IMR-90 (cell line): Measurements from ENCODE around the gene FAM83E. TPM values are rescaled to one million over a fixed set of nuclear protein-coding genes. Genes with fewer than 3 reads are reported as not detected.

Experiments used
- ATAC-seq: fragments of 200-7000 bp; cut with Tn5 transposase; 2 replicates; pipeline ENCODE4 v1.9.1; 2020; ENCODE audit warnings: low read depth, mild to moderate bottlenecking, moderate library complexity
- BruUV-seq: library from RNA; stranded (reverse); fragments of 400-500 nt; replicated peaks from 2 replicates; lab custom pipeline; 2021; lab: Mats Ljungman, UMichigan
- CTCF ChIA-PET: fragments of 300-600 bp; formaldehyde crosslinking; extraction: SDS; loops from one replicate; lab custom pipeline; 2021; ENCODE audit warnings: antibody characterized with exemption; lab: Yijun Ruan, JAX
- POLR2A ChIA-PET: fragments of 300-600 bp; sonication (Branson Sonifier 250); formaldehyde crosslinking; loops from one replicate; lab custom pipeline; 2022; ENCODE audit warnings: antibody characterized with exemption; ENCODE audit not compliant: unreplicated experiment; lab: Charles Lee
- DNase-seq: peaks from one replicate; pipeline ENCODE4 v3.0.0; 2013
- H2AFZ ChIP-seq: replicated peaks from 2 replicates; pipeline ENCODE3; 2013; ENCODE audit warnings: low read length, mild to moderate bottlenecking; ENCODE audit not compliant: poor library complexity
- H2AK5ac ChIP-seq: 2 replicates; pipeline ENCODE4 v1.6.1; 2013; ENCODE audit warnings: low read depth, low read length, inconsistent platforms
- H2AK9ac ChIP-seq: replicated peaks from 2 replicates; pipeline ENCODE3; 2013; ENCODE audit warnings: mild to moderate bottlenecking, low read depth, low read length, moderate library complexity; ENCODE audit not compliant: poor library complexity
- H2BK120ac ChIP-seq: 2 replicates; pipeline ENCODE4 v1.6.1; 2013; ENCODE audit warnings: low read depth, low read length, inconsistent platforms
- H2BK15ac ChIP-seq: 3 replicates; pipeline ENCODE4 v1.6.1; 2013; ENCODE audit warnings: low read depth, low read length, inconsistent platforms
- H2BK20ac ChIP-seq: 2 replicates; pipeline ENCODE4 v1.6.1; 2013; ENCODE audit warnings: low read depth, mild to moderate bottlenecking, inconsistent platforms, low read length, moderate library complexity
- H2BK5ac ChIP-seq: 2 replicates; pipeline ENCODE4 v1.6.1; 2013; ENCODE audit warnings: mild to moderate bottlenecking, low read depth, low read length, inconsistent platforms; ENCODE audit not compliant: poor library complexity, severe bottlenecking
- H3K14ac ChIP-seq: replicated peaks from 2 replicates; pipeline ENCODE4 v1.6.1; 2013; ENCODE audit warnings: low read depth, low read length, inconsistent platforms
- H3K18ac ChIP-seq: 2 replicates; pipeline ENCODE4 v1.6.1; 2013; ENCODE audit warnings: low read depth, low read length, control low read depth
- H3K23ac ChIP-seq: 2 replicates; pipeline ENCODE4 v1.6.1; 2013; ENCODE audit warnings: low read depth, low read length, inconsistent platforms
- H3K27ac ChIP-seq: 2 replicates; pipeline ENCODE4 v1.5.1; 2013; ENCODE audit warnings: mild to moderate bottlenecking, control low read depth, low read length; ENCODE audit not compliant: insufficient read depth
- H3K27me3 ChIP-seq: 2 replicates; pipeline ENCODE4 v1.6.1; 2013; ENCODE audit warnings: low read length; ENCODE audit not compliant: control insufficient read depth, insufficient read depth
- H3K36me3 ChIP-seq: 2 replicates; pipeline ENCODE4 v1.6.1; 2013; ENCODE audit warnings: low read length, mixed read lengths; ENCODE audit not compliant: control insufficient read depth, insufficient read depth
- H3K4ac ChIP-seq: 2 replicates; pipeline ENCODE4 v1.6.1; 2013; ENCODE audit warnings: low read depth, low read length, inconsistent platforms
- H3K4me1 ChIP-seq: 2 replicates; pipeline ENCODE4 v1.6.1; 2013; ENCODE audit warnings: low read length, mixed read lengths; ENCODE audit not compliant: control insufficient read depth, insufficient read depth
- H3K4me2 ChIP-seq: 2 replicates; pipeline ENCODE4 v1.6.1; 2013; ENCODE audit warnings: low read depth, mild to moderate bottlenecking, control low read depth, low read length, moderate library complexity
- H3K4me3 ChIP-seq: 2 replicates; pipeline ENCODE4 v1.5.1; 2013; ENCODE audit warnings: low read depth, mild to moderate bottlenecking, control low read depth, low read length, moderate library complexity; ENCODE audit not compliant: insufficient read depth
- H3K56ac ChIP-seq: 2 replicates; pipeline ENCODE4 v1.6.1; 2013; ENCODE audit warnings: low read length, inconsistent platforms; ENCODE audit not compliant: insufficient read depth; ENCODE audit errors: extremely low read depth
- H3K79me1 ChIP-seq, 2 experiments: 2 replicates each; pipeline ENCODE4 v1.6.1; 2013; ENCODE audit warnings: low read length in 2 of 2, inconsistent platforms in 1 of 2, low read depth in 1 of 2
- H3K9ac ChIP-seq: 2 replicates; pipeline ENCODE4 v1.6.1; 2013; ENCODE audit warnings: low read depth, low read length, control low read depth
- H3K9me1 ChIP-seq: 2 replicates; pipeline ENCODE4 v1.6.1; 2013; ENCODE audit warnings: low read length, inconsistent platforms; ENCODE audit not compliant: insufficient read depth
- H3K9me3 ChIP-seq: 2 replicates; pipeline ENCODE4 v1.6.1; 2013; ENCODE audit warnings: low read length; ENCODE audit not compliant: control insufficient read depth, insufficient read depth
- H4K20me1 ChIP-seq: 2 replicates; pipeline ENCODE4 v1.6.1; 2013; ENCODE audit warnings: low read length, inconsistent platforms; ENCODE audit not compliant: insufficient read depth
- H4K5ac ChIP-seq: 2 replicates; pipeline ENCODE4 v1.6.1; 2013; ENCODE audit warnings: mild to moderate bottlenecking, low read depth, low read length, control low read depth
- H4K8ac ChIP-seq, 2 experiments: 2 replicates each; pipeline ENCODE4 v1.6.1; 2013; ENCODE audit warnings: low read depth in 2 of 2, low read length in 2 of 2, control low read depth in 1 of 2, inconsistent platforms in 1 of 2
- H4K91ac ChIP-seq: 2 replicates; pipeline ENCODE4 v1.6.1; 2013; ENCODE audit warnings: low read depth, low read length, inconsistent platforms; ENCODE audit not compliant: insufficient read depth
- CEBPB ChIP-seq: IDR thresholded peaks from 2 replicates; pipeline ENCODE4 v1.6.1; 2012; ENCODE audit warnings: low read depth, low read length, improper control_type of control experiment
- WGBS, 2 experiments: methylation state at CpG; one replicate each; pipeline versions ENCODE4 v1.1.5 to v1.1.7; 2013; ENCODE audit warnings: missing lambda C conversion rate in 2 of 2; ENCODE audit not compliant: insufficient read length in 1 of 2; ENCODE audit errors: extremely low coverage in 2 of 2; 5-methylcytosine and 5-hydroxymethylcytosine counted together
- dilution Hi-C: fragments of 300-500 bp; cut with HindIII; formaldehyde crosslinking; loops from one replicate; pipeline ENCODE4 v1.14.3; 2018; ENCODE audit warnings: low sequenced_read_pairs; ENCODE audit not compliant: unreplicated experiment
- in situ Hi-C: fragments of 300-500 bp; cut with MboI; formaldehyde crosslinking; loops from 3 replicates; pipeline ENCODE4 v1.14.3; 2019; ENCODE audit warnings: low sequenced_read_pairs, inconsistent platforms, mixed read lengths
- intact Hi-C: fragments of 100-400 bp; cut with micrococcal nuclease; formaldehyde crosslinking; loops from 2 replicates; pipeline ENCODE4 v1.10.0; 2022
- polyA plus RNA-seq, 3 experiments: library from polyadenylated mRNA; depleted of rRNA; stranded (reverse); fragments of >200 nt; gene quantifications; 2 replicates each; pipeline ENCODE4 v1.2.3, GENCODE V29; 2012; ENCODE audit warnings: low replicate concordance in 1 of 3
- total RNA-seq: library from RNA; depleted of rRNA; stranded (reverse); fragments of >200 nt; gene quantifications from 2 replicates; pipeline ENCODE4 v1.2.3, GENCODE V29; 2012
- TF ChIP-seq, protein P1 (sequence below): conservative IDR thresholded peaks from 2 replicates; pipeline ENCODE4 v1.5.1; 2012; ENCODE audit warnings: mild to moderate bottlenecking, low read depth, low read length, improper control_type of control experiment

FAM83E gene
- total and polyA plus RNA-seq, 2 of the 4 experiments (the other 2 are of a cell fraction), result 0.05 to 0.36 TPM

DNA sequence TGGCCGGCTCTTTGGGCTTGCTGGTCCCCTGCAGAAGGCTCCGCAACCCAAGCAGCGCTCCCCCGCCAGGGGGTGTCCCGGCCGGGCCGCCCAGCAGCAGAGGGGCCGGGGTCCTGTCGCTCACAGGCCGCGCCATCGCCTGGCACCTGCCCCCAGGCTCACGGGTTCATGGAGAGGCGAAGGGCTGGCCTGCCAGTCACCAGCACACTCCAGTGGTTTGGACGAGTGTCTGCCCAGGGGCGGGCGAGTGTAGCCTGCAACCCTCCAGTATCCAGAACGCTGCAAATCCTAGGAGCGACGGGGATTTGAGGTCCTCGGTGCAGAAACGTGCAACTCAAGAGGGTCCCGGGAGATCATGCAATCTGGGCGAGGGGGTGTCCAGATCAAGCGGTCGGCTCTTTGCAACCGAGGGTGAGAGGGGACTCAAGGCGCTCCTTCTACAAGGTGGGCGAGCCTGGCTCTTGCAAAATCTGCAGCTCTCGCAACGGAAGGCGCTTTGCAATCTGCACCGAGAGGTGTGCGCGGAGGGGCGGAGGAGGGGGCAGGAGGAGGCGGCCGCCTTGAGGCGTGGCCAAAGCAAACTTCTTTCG, 22.1 kb upstream of the FAM83E start, which contains the start of gene DBP:
Gene DBP, minus strand, starts transcription at position 521 of the 590 bp plus-strand sequence. Its CDS starts 385 bp downstream, at position 136.
- Histone ChIP-seq H3K23ac (peak within 1 kb of the TSS; percentile 64), H2BK20ac (peak within 1 kb of the TSS; percentile 81), H3K56ac (peak within 1 kb of the TSS; percentile 84; the same call in 1 of the 2 replicates), H3K4ac (peak within 1 kb of the TSS; percentile 96), H4K8ac (peak within 1 kb of the TSS; percentile 43 to 93), H4K5ac (peak within 1 kb of the TSS; percentile 72), H3K4me3 (peak within 1 kb of the TSS; percentile 62), H2BK5ac (peak within 1 kb of the TSS; percentile 76), H4K91ac (peak within 1 kb of the TSS; percentile 77), H3K14ac (peak within 1 kb of the TSS; percentile 65), H2BK15ac (peak within 1 kb of the TSS; percentile 77; the same call in 2 of the 3 replicates), H3K36me3 (no peaks in the 10 kb centered on the region; the same call in 1 of the 2 replicates), H2BK120ac (peak within 1 kb of the TSS; percentile 50), H2AK5ac (peak within 1 kb of the TSS; percentile 78), H2AFZ (peak within 1 kb of the TSS; percentile 95), H3K4me1 (peaks cover 28% of the 10 kb centered on the region), H3K9me3 (no peaks in the 10 kb centered on the region), H4K20me1 (peaks cover 4% of the 10 kb centered on the region; the same call in 1 of the 2 replicates), H3K27ac (peak within 1 kb of the TSS; percentile 81), H3K4me2 (peak within 1 kb of the TSS; percentile 91), H3K9ac (peak within 1 kb of the TSS; percentile 60), H3K79me1 (peaks cover 0 to 18% of the 10 kb centered on the region in 2 experiments; a peak in 3 of 4 replicates), H2AK9ac (peak within 1 kb of the TSS; percentile 92), H3K27me3 (no peaks in the 10 kb centered on the region), H3K9me1 (peaks cover 24% of the 10 kb centered on the region), H3K18ac (peak within 1 kb of the TSS; percentile 71)
- DNase-seq (no peak), ATAC-seq (0 out of 2 replicates have a peak, but pooled peaks have one; percentile 3)
- in situ Hi-C loops (no loop called here), intact Hi-C loops (no loop called here), dilution Hi-C loops (no loop called here)
- BruUV-seq, result no TSS peak
- 1% methylated on average over 27 of the region's 40 CpGs; no CpG with 5 or more reads in 1 of the 2 experiments for WGBS, 2 experiments
- CTCF ChIA-PET, result no interaction called here
- TF ChIP-seq, protein P1, sequence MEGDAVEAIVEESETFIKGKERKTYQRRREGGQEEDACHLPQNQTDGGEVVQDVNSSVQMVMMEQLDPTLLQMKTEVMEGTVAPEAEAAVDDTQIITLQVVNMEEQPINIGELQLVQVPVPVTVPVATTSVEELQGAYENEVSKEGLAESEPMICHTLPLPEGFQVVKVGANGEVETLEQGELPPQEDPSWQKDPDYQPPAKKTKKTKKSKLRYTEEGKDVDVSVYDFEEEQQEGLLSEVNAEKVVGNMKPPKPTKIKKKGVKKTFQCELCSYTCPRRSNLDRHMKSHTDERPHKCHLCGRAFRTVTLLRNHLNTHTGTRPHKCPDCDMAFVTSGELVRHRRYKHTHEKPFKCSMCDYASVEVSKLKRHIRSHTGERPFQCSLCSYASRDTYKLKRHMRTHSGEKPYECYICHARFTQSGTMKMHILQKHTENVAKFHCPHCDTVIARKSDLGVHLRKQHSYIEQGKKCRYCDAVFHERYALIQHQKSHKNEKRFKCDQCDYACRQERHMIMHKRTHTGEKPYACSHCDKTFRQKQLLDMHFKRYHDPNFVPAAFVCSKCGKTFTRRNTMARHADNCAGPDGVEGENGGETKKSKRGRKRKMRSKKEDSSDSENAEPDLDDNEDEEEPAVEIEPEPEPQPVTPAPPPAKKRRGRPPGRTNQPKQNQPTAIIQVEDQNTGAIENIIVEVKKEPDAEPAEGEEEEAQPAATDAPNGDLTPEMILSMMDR, result no peak
- peak; percentile 57; the same call in 1 of the 2 replicates for TF ChIP-seq CEBPB
- POLR2A ChIA-PET, result interaction anchor here (0.6 to 0.7 kb wide), 3 partner anchors 18 to 174 kb away, joined by 3 read pairs; partner anchors contain the start of genes BCAT2, RPL18 and SPHK2
